CD4-positive, alpha-beta T cell (primary cell): ENCODE measurements around the gene CNOT6L. TPM values are rescaled to one million over a fixed set of nuclear protein-coding genes. Genes with fewer than 3 reads are reported as not detected.
"Not testable (repeated sequence)": the region's sequence is repeated elsewhere in the genome, so short reads cannot be mapped to it uniquely, and the experiment has no call there.

Source experiments
- ATAC-seq: fragments of 200-7000 bp; cut with Tn5 transposase; one replicate; pipeline ENCODE4 v1.10.0; 2022; ENCODE audit warnings: mild to moderate bottlenecking; ENCODE audit not compliant: poor library complexity
- CTCF ChIA-PET: fragments of 350-600 bp; sonication (Branson Sonifier 250); formaldehyde crosslinking; loops from one replicate; lab custom pipeline; 2021; ENCODE audit warnings: antibody characterized with exemption, inconsistent platforms; lab: Charles Lee
- POLR2A ChIA-PET: fragments of 350-600 bp; sonication (Branson Sonifier 250); formaldehyde crosslinking; loops from one replicate; lab custom pipeline; 2021; ENCODE audit warnings: antibody characterized with exemption, inconsistent platforms; lab: Charles Lee
- DNase-seq, 14 experiments: peaks; one replicate each; pipeline ENCODE4 v3.0.0-alpha.2; 2013 to 2020; ENCODE audit warnings: mixed read lengths in 2 of 14
- H3K27ac ChIP-seq, 2 donors: one replicate each; pipeline versions ENCODE4 v1.5.1 to v1.7.0; 2013; ENCODE audit warnings: low read length in 2 of 2, low read depth in 1 of 2, mild to moderate bottlenecking in 1 of 2
- H3K27me3 ChIP-seq, 2 experiments: 1 replicate in 1 of 2; 2 replicates in 1 of 2; pipeline versions ENCODE4 v1.6.1 to v1.7.0; 2013; ENCODE audit warnings: low read length in 2 of 2, control low read depth in 1 of 2, mild to moderate bottlenecking in 1 of 2, moderate library complexity in 1 of 2; ENCODE audit not compliant: insufficient read depth in 2 of 2, control insufficient read depth in 1 of 2
- H3K36me3 ChIP-seq: one replicate; pipeline ENCODE4 v1.6.1; 2013; ENCODE audit warnings: low read length, control low read depth; ENCODE audit not compliant: insufficient read depth
- H3K4me1 ChIP-seq: one replicate; pipeline ENCODE4 v1.6.1; 2013; ENCODE audit warnings: low read length, control low read depth; ENCODE audit not compliant: insufficient read depth
- H3K4me3 ChIP-seq: one replicate; pipeline ENCODE4 v1.5.1; 2013; ENCODE audit warnings: mild to moderate bottlenecking, low read length, moderate library complexity
- H3K9me3 ChIP-seq, 2 experiments: 1 replicate in 1 of 2; 2 replicates in 1 of 2; pipeline versions ENCODE4 v1.6.1 to v1.7.0; 2013; ENCODE audit warnings: low read length in 2 of 2, mild to moderate bottlenecking in 2 of 2, control low read depth in 1 of 2, moderate library complexity in 1 of 2; ENCODE audit not compliant: control insufficient read depth in 1 of 2, insufficient read depth in 1 of 2
- H3K27ac Mint-ChIP-seq: one replicate; pipeline ENCODE4 v1.8.0; 2020; ENCODE audit warnings: mixed read lengths
- H3K27me3 Mint-ChIP-seq: one replicate; pipeline ENCODE4 v1.8.0; 2021; ENCODE audit warnings: mixed read lengths
- H3K36me3 Mint-ChIP-seq: one replicate; pipeline ENCODE4 v1.8.0; 2021; ENCODE audit warnings: low read depth, mixed read lengths
- H3K4me1 Mint-ChIP-seq: one replicate; pipeline ENCODE4 v1.8.0; 2021; ENCODE audit warnings: low read depth, mixed read lengths
- H3K4me3 Mint-ChIP-seq: one replicate; pipeline ENCODE4 v1.8.0; 2020; ENCODE audit warnings: mild to moderate bottlenecking, mixed read lengths
- H3K9me3 Mint-ChIP-seq: one replicate; pipeline ENCODE4 v1.8.0; 2020; ENCODE audit warnings: mixed read lengths
- intact Hi-C, 2 experiments: fragments of 100-400 bp; cut with DNase I in 1 of 2; cut with micrococcal nuclease in 1 of 2; formaldehyde crosslinking; loops; one replicate each; pipeline versions ENCODE4 v1.15.1 to v1.9.0; 2023 to 2025; cut with DNase I, micrococcal nuclease
- polyA plus RNA-seq, 2 donors: library from polyadenylated mRNA; unstranded; fragments of 120-200 nt; gene quantifications; one replicate each; pipeline ENCODE4 v1.2.1, GENCODE V29; 2013
- total RNA-seq, 174 experiments: library from RNA in 2 of 174; stranded (reverse) in 2 of 174; gene quantifications; one replicate each; pipeline ENCODE4 v1.2.3 and lab custom pipeline; 2021 to 2026
- TF ChIP-seq, protein P1 (sequence below): fragments of 200-600 bp; IDR thresholded peaks from one replicate; pipeline ENCODE4 v1.8.0; 2022; ENCODE audit warnings: antibody characterized with exemption, mild to moderate bottlenecking

The CNOT6L gene
- total RNA-seq = 100 to 1,000 TPM; 216 to 234 TPM
- 73.7 TPM for polyA plus RNA-seq (2013, experiment 1 of 2)
- 88.7 TPM for polyA plus RNA-seq (2013, experiment 2 of 2)
- total RNA-seq (lab: John Stamatoyannopoulos, UW) = 66.9 to 1,502 (median 325) reads per million in 172 experiments

DNA sequence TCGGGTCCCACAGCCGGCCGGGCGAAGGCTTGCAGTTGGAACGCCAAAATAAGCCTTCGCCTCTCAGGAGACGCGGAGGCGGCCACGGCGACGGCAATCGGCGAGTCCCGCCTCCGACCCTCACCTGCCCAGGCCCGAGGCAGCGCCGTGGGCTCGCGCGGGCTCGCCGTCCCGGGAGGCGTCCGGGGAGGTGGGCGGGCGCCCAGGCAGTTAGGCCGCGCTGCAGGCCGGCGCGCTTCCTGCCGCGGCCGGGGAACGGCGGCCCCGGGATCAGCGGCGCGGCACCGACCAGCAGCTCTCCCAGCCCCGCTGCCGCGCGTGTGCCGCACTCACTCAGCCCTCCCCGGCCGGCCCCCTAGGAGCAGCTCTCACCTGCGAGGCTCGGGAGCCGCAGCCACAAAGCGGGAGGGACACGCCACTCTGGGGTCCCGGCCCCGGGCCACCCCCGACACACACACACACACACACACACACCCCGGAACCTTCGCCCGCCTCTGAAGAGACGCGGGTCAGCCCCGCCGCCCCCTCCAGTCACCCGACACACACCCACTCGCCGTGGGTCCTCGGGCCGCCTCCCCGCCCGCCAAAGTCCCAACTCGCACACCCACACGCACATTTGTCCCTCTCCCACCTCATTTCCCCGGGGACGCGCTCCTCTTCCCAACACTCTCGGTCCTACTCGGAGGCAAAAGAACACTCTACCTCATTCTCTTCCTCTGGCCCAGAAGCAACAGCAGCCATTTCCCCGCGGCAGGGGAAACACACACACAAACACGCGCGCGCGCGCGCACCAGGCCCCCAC lies at the start of gene CNOT6L:
CNOT6L (minus strand) TSS at position 767 of the 802 bp plus-strand sequence; CDS start at position 707, 60 bp downstream.
- peak; percentile 26 to 96 (median 84) for DNase-seq
- peak within 1 kb of the TSS; percentile 100 for H3K4me3 Mint-ChIP-seq
- intact Hi-C loops = loop anchor here (2.0 to 5.0 kb wide), 3 partner anchors 16 to 57 kb away; no protein-coding TSS in a partner anchor
- Histone ChIP-seq H3K27ac (peak within 1 kb of the TSS; percentile 95 to 98), H3K4me1 (peaks cover 37% of the 10 kb centered on the region), H3K9me3 (no peaks in the 10 kb centered on the region), H3K36me3 (peaks cover 3% of the 10 kb centered on the region), H3K27me3 (no peaks in the 10 kb centered on the region), H3K4me3 (peak within 1 kb of the TSS; percentile 89)
- peaks cover 48% of the 10 kb centered on the region for H3K36me3 Mint-ChIP-seq
- peak; percentile 2 for ATAC-seq
- ChIA-PET CTCF (interaction anchor here (2.3 to 3.0 kb wide), 3 partner anchors 11 to 44 kb away, joined by 5 to 34 read pairs (median 11); partner anchors contain the start of gene MRPL1), POLR2A (interaction anchor here (1.2 to 16.4 kb wide), 10 partner anchors 8 to 103 kb away, joined by 3 to 1450 read pairs (median 20); partner anchors contain the start of gene MRPL1)
- H3K27ac Mint-ChIP-seq = peak within 1 kb of the TSS; percentile 96
- TF ChIP-seq, protein P1, sequence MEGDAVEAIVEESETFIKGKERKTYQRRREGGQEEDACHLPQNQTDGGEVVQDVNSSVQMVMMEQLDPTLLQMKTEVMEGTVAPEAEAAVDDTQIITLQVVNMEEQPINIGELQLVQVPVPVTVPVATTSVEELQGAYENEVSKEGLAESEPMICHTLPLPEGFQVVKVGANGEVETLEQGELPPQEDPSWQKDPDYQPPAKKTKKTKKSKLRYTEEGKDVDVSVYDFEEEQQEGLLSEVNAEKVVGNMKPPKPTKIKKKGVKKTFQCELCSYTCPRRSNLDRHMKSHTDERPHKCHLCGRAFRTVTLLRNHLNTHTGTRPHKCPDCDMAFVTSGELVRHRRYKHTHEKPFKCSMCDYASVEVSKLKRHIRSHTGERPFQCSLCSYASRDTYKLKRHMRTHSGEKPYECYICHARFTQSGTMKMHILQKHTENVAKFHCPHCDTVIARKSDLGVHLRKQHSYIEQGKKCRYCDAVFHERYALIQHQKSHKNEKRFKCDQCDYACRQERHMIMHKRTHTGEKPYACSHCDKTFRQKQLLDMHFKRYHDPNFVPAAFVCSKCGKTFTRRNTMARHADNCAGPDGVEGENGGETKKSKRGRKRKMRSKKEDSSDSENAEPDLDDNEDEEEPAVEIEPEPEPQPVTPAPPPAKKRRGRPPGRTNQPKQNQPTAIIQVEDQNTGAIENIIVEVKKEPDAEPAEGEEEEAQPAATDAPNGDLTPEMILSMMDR = no peak
- no peaks in the 10 kb centered on the region for H3K9me3 Mint-ChIP-seq
- peaks cover 79% of the 10 kb centered on the region for H3K4me1 Mint-ChIP-seq
- H3K27me3 Mint-ChIP-seq = peaks cover 4% of the 10 kb centered on the region

DNA sequence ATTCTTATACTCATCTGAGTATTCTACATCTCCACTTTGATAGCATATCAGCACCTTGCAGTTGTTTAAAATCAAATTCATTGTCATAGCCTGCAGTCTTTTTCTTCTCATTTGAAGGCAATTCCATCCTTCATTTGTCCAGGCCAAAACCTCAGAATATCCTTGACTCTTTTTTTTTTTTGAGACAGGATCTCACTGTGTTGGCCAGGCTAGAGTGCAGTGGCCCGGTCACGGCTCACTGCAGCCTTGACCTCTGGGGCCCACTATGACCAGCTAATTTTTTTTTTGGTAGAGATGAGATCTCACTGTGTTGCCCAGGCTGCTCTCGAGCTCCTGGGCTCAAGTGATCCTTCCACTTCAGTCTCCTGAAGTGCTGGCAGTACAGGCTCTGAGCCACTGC lies 46.1 kb upstream of the CNOT6L start:
- no peaks in the 10 kb centered on the region for H3K9me3 ChIP-seq
- H3K4me3 ChIP-seq = no peak overlapping the region
- Mint-ChIP-seq H3K27ac (peak overlapping the region; percentile 43), H3K4me1 (peaks cover 65% of the 10 kb centered on the region), H3K4me3 (peak overlapping the region; percentile 14), H3K36me3 (peaks cover 51% of the 10 kb centered on the region), H3K9me3 (no peaks in the 10 kb centered on the region), H3K27me3 (peaks cover 7% of the 10 kb centered on the region)
- ChIA-PET POLR2A (no interaction called here), CTCF (no interaction called here)
- H3K4me1 ChIP-seq = peaks cover 40% of the 10 kb centered on the region
- no peaks in the 10 kb centered on the region for H3K27me3 ChIP-seq
- intact Hi-C loops = loop anchor here in 1 of 2 experiments (5.0 kb wide), 1 partner anchor 123 kb away; no protein-coding TSS in a partner anchor
- TF ChIP-seq, protein P1 = no peak
- no peak overlapping the region for H3K27ac ChIP-seq
- ATAC-seq = no peak
- H3K36me3 ChIP-seq = peaks cover 8% of the 10 kb centered on the region
- no peak for DNase-seq

DNA sequence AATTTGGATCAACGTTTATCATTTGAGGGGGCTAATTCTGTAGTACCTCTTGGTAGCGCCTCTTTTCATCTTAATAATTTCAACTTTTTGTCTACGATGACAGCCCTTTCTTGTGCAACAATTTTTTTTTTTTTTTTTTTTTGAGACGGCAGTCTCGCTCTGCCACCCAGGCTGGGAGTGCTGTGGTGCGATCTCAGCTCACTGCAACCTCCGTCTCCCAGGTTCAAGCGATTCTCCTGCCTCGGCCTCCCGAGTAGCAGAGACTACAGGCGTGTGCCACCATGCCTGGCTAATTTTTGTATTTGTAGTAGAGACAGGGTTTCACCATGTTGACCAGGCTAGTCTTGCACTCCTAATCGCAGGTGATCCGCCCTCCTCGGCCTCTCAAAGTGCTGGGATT lies 44.2 kb upstream of the CNOT6L start:
- intact Hi-C loops = loop anchor here (5.0 kb wide), 3 partner anchors 126 to 1716 kb away; partner anchors contain the start of genes CCNI (in 1 of the 2) and NUP54 (in 1 of the 2)
- H3K27me3 Mint-ChIP-seq, H3K36me3 ChIP-seq, ATAC-seq, H3K9me3 Mint-ChIP-seq, H3K9me3 ChIP-seq, H3K27me3 ChIP-seq: not testable (repeated sequence)
- ChIA-PET POLR2A (interaction anchor here (1.5 to 17.1 kb wide), 5 partner anchors 11 to 787 kb away, joined by 3 to 1450 read pairs (median 12); partner anchors contain the start of genes CCNI and CNOT6L), CTCF (interaction anchor here (0.7 to 3.0 kb wide), 2 partner anchors 46 to 937 kb away, joined by 6 to 34 read pairs; partner anchors contain the start of gene CNOT6L)
- Mint-ChIP-seq H3K4me3 (peak overlapping the region; percentile 91), H3K4me1 (peaks cover 61% of the 10 kb centered on the region), H3K27ac (peak overlapping the region; percentile 99), H3K36me3 (peaks cover 36% of the 10 kb centered on the region)
- peak overlapping the region; percentile 99 for H3K27ac ChIP-seq
- peaks cover 44% of the 10 kb centered on the region for H3K4me1 ChIP-seq
- peak in 4 of 14 experiments; percentile 11 to 56 (median 28) for DNase-seq
- H3K4me3 ChIP-seq = peak overlapping the region; percentile 77
